ENCODE measurements around the gene TFPI.

Gene TFPI

DNA sequence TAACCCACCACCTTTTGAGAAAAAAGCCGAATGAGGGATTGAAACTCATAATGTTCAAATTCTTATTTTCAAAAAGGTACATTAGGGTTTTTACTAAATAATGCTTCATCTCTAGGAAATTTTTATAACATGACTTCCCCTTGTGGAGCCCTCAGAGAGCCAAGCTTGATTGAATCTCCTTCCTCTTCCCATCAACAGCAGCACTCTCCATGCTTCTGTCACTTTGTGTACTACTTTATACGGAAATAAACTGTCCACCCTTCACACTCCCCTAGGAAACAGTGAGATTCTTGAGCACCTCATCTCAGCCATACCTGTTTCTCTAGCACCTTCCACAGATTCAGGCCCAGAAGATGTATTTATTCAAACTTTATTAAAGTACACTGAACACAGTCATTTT is 51.8 kb downstream of the TFPI start:
- no peak for DNase-seq

DNA sequence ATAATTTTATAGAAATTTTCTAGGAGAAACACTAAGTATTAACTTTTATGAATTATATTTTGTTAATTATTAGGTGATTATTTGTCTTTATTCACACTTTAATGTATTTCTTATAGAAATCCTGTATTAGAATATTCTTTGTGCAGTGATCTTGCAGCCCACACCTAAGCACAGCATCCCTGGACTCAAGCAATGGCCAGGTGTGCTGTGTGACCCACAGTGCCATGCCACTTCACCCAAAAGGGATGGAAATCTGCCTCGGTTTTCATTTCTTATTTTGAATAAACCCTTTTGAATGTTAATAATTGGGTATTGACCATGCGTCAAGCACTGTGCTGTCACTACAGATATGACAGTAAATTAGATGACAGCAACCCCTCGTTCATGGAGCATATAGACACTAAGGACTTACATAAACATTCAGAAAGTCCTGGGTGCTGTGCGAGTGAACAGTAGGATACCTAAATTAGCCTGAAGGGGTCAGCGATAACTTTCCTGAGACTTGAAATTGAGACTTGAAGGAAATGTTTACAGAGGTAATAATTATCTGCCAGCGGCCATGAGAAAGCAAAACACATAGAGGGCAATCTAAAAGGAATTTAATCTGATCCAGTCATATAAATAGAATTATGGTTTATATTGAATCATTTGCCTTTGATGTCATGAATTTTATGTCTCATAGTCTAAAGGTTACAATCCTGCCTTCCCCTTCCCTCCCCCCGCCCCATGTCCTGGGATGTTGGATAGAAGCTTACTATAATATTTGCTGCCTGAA is 53.5 kb downstream of the TFPI start:
- no peak for DNase-seq

DNA sequence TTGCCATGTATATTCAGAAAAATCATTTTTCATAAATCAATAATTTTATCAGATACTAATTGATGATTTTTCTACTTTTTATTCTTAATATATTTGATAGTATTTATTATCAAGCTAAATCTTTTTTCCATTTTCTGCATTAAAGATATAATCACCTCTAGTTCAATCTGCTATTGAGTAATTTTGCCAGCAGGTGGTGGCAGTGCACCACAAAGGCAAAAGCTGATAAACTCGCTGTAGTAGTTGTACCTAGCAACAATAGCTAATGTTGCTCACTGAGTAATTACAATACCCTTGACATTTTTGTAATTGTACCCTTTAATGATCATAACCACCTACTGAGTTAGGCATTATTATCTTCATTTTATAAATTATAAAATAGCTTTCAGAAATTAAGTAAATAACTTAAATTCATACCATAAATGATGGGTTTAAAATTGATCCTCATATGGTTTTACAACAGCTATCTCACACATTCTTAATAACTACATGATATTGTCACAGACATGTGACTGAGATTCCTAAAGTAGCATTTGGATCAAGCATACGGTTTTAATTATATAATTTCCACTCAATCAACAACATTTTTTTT is 54.2 kb downstream of the TFPI start:
- DNase-seq: peak; percentile 21

DNA sequence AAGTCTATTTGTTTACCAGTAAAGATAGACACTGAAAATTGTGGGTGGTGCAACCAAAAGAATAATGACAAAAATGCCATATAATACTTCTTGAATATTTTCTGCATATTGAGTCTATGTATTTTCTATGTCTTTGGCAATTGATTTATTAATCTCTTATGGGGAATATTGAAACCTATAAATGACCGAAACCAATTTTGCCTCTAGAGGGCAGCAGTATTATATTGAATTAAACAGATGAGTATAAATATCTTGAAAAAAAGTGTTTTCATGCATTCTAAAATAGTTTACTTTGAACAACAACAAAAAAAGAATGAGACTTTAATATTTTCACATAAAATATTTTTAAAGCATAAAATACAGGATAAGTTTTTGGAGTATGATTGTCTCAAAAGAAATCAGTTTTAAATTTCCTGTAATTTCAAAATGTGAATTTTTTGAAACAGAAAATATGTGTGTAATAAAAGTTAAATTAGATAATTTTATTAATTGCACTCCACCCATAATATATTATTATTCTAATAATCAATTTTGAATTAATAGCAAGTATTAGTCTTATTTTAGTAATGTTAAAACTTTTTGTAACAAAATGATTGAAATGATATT is 56.3 kb downstream of the TFPI start:
- no peak for DNase-seq

DNA sequence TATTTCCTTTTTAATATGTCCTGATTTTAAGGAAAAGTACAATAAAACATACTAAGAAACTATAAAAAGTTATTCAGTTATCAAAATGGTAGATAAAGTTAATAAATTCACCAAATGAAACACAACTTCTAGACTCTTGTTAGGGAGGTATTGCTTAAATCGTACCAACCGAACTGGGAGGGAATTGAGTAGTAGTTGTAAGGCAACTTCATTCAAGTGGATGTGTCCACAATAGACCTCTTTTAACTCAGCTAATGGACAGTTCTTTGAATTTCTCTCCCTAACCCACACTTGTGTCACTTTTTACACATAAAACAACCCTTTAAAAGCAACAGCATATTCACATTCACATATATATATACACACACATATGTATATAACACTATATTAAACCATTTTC is 57.1 kb downstream of the TFPI start:
- DNase-seq: no peak

DNA sequence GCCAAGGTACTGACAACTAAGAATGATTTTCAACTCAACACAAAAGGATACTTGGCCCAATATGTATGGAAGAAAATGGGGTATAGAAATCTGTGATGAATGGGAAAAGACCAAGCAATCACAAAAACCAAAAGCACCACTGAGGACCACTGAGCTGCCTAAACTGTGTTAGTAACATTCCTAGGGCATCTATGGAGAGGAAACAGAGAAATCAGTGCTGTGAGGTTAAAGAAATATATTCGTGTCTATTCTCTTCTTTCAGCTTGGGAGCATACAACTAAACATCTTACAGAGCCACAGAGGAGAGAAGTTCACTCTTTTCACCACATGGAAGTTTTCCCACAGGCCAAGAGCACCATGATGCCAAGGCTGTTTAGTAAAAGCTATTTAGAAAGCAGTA is 58.9 kb downstream of the TFPI start:
- DNase-seq: no peak

DNA sequence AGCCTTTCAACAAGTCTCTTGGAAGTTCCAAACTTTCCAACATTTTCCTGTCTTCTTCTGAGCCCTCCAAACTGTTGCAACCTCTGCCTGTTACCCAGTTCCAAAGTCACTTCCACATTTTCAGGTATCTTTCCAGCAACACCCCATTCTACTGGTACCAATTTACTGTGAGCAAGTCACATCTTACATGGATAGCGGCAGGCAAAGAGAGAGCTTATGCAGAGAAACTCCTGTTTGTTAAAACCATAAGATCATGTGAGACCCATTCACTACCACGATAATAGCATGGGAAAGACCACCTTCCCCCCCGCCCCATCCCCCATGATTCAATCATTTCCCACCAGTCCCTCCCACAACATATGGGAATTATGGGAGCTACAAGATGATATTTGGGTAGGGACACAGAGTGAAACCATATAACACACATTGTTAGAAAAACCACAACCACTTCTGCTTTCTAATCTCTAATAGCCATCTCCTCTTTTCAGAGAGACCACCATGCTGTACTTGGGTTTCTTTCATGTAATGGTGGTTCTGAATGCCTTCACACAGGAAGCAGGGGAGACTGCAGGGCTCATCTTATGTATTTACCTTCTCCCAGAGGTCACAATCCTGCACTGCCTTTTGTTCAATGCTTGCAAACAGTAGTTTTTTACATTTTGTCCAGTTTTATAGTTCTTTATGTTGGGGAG is 60.2 kb downstream of the TFPI start:
- no peak for DNase-seq

DNA sequence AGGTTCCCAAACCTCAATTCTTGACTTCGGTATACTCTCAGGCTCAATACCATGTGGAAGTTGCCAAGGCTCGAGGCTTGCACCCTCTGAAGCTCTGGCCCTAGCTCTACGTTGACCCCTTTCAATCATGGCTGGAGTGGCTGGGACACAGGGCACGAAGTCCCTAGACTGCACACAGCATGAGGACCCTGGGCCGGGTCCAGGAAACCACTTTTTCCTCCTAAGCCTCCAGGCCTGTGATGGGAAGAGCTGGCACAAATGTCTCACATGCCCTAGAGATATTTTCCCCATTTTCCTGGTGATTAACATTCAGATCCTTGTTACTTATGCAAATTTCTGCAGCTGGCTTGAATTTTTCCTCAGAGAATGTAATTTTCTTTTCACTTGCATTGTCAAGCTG is 61.1 kb downstream of the TFPI start:
- DNase-seq: no peak

DNA sequence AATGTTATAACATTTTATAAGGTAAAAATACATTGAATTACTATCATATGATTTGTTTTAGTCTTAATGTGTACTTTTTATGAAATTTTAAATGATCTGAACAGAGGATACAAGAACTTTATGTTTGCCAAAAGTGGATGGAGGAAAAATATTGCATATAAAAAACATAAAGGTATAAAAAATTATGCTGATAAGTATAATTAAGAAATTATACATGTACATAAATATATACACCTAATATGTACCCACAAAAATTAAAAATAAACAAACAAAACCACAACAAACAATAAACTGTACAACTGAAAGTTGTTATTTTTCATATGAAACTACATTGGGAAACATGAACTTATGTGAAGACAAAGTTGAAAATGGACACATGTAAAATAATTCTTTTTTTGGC is 68.0 kb downstream of the TFPI start:
- DNase-seq: no peak

DNA sequence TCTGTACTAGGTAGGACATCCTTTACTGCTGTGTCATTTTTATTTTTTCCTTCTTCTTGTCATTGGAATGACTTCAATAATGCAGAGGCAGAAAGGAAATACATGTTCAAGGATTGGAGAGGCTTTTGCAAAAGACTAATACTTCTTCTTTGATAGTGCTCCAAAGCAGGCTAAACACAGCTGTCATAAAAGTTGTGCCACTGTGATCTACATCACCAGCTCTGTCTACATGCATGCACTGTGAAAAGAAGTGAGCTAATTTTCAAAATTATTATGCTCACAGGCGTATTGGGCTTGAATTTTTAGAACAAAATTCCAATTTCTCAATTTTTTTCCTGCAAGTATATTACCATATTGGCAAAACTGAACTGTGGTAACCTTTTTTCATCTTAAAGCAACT is 68.7 kb downstream of the TFPI start:
- no peak for DNase-seq

DNA sequence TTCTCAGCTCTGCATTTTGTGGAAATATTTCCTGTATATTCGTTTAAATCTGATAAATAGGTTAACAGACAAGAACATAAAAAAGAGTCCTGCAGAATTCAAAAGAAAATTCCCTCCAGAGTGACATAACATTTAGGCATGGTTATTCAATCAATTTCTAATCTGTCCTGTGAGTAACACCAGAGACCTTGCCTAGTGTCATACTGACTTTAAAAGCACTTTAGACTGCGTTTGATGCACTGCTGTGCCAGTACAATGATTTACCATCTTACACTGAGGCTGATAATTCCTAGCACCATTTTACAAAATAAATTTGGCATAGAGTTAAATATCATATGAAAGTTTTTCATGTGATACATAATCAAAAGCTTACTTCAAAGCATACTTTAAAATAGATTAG is 70.7 kb downstream of the TFPI start:
- no peak for DNase-seq

DNA sequence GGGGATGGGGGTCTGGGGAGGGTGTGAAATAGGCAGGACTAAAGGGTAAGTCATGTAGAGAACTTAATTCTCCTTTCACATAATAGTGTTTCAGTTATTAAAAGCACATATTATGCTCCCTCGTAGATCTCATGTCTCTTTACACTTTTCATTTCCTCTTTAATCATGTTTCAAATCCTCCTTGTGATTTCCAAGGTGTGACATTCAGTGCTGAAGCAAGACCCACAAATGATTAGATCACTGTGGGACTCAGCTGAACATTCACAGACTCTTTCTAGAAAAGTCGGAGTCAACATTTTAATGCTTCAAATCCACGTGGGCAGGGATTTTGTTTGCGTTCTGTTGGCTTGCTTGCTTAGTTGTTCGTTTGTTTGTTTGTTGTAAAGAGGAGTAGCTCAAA is 71.4 kb downstream of the TFPI start:
- no peak for DNase-seq

DNA sequence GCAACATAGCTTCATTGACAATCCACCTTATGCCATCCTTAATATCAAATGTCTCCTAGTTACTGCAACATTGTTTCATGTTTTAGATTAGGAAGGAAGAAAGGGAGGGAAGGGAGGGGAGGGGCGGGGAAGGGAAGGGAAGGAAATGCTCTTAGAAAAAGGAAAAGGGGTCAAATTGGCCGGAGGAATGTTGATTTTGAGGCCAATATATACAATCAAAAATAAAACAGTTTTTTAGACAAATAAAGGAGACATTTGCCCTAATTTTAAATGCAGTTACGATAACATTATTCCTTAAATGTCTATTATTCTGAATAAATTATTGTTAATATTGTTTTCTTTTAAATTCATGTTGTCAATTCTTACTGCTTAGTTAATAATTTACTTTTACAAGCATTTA is 72.7 kb downstream of the TFPI start:
- DNase-seq: no peak

DNA sequence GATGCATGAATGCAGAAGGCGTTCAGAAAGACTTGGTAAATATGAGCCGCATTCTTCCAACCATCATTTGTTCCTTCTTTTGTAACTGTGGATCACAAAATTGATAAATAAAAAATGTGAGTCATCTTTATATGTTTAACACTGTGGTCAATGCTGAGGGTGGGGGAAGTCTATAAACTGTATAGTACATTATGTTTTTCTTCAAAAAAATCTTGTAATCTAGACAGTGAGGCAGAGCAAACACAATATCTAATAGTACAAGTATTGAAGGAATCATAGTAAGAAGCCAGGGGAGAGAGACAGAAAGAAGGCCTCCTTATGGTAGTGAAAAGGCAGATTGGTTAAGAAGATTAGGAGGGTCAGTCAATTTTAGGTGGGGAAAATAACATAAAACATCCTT is 75.5 kb downstream of the TFPI start:
- DNase-seq: no peak

DNA sequence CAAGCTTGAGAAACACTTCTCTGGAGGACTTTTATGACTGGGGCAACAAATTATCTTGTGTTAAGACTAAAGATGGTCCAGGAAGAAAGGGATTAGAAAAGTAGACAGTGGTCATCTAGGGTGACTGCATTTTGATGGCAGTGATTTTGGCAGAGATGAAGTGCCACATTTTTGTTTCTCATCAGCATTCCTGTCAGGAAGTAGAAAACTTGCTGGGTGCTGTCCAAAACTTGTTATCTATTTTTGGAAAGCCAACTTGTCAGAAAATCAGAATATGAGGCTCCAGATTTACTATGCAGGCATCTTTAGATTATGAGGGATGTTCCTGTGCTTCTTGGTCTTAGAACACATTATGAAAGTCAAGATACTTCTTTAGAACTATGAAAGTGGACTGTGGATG is 77.2 kb downstream of the TFPI start:
- DNase-seq: no peak

DNA sequence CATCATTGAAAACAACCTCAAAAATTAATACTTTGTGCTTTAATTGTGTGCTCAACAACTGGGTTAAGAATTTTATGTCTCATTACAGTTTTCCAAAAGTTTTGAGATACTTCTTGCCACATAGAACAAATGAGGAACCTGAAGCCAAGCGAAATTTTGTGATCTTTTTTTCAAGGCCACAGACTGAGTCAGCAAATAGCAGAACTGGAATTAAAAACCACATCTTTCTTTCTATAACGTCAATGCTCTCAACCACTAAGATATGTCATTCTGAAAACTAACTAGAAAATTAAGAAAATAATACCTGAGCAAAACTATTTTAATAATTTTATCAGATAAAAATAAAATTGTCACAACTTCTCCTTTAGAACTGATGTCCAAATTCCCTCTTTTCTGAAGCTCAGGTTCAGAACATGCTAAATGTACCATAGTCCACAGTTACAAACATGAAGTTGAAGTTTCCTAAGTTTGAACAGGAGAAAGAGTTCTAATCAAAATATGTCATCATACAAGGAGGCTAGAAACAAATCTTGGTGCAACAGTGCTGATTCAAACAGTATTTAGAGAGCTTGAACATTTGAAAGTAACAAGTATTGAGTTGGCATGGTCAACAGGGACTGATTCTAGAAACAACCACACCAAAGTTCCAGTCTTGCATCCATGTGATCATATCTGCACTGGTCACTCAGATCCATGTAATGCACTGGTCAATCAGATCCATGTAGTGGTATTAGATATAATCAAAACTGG is 78.6 kb downstream of the TFPI start:
- no peak for DNase-seq

DNA sequence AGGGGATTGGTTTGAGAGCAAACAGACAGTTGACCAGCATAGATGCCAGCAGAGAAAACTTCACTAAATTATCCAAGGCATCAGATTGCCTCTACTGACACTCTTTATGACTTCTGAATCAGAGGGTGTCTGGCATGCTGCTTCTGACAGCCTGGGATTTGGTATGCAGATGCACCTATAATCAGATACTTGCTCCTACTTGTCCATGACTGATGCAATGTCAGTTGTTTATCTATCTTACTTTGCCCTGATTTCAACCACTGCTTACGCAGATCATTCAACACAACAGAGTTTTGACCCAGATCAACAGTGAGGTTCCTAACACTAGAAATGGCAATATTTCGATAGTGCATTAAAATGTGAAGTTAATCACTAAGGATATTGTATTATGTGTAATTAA is 83.5 kb downstream of the TFPI start:
- DNase-seq: no peak

DNA sequence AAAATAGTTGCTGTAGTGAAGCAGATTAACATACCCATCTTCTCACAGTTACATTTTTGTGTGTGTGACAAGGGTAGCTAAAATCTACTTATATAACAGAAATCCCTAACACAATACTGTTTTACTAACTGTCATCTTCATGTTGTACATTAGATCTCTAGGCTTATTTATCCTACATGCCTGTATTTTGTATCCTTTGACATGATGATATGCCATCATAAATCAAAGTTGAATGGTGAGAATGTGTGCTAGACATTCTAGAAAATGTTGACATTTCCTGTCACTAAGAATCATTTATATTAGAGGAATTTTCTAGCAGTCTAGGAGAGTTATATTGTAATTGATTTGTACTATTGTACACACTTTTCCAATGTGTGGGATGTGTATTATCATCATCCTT is 84.7 kb downstream of the TFPI start:
- no peak for DNase-seq

DNA sequence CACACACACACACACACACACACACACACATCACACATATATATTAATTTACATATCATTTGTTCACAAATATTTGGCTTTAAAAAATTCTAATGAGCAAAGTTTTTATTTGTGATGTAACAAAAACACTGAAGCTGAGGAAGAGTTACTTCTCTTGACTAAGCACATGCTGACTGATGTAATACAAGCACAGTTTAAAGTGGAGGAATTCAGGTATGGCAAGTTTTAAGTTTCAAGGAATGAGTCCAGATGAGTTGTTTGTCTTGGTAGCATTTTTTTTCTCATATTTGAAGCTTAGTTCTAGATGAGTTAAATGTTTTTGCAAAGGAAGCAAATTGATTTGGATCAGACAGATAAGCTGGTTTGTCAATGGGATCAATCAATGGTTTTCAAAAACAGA is 86.0 kb downstream of the TFPI start:
- DNase-seq: no peak

DNA sequence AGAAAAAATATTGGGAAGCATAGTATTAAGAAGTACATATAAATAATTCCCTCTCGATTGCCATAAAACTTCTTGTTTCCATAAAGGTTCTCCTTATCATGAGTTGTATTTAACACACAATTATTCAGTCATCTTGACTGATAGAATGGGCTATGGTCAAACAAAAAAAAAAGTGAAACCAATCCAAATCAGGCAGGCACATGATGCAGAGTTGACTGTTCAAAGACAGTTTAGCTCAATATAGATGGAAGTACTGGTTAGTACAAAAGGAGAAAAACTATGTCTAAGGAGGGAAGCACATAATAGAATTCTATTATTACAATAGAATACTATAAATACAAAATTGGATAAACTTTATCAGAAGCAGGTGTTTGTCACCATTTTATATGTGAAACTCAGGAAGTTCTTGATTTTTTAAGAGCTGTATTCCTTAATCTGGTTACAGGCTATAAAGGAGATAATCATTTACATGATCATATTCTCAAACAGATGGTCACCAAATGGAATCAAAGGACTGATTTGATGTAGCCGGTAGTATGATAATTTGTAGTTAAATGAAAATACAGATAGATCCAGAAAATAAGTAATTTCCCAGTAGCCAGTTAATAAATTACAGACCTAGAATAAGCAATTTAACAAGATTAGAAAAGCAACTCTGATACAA is 88.0 kb downstream of the TFPI start:
- DNase-seq: no peak

DNA sequence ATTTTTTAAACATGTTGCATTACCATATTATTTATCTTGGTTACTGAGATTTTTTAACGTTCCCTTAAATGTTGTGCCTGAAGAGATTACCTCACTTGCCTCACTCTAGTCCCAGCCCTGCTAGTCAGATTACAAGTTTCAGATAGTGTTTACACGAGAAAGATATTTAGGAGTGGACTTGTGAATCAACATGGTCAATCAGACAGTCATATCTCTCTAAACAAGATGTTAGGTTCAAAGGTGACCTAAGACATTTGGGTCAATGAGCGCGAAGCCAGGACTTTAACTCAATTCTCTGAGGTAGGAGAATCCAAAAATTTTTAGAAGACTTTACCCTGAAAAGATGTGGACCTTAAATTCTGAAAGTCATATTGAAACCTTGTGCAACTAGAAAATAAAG is 91.4 kb downstream of the TFPI start:
- DNase-seq: no peak

All from NCI-H1092 treated with DMSO at 0.1 percent for 48 hours (cell line).